DLD1 (cell line): ENCODE results near the gene TRPM8.

Experiments used
- in situ Hi-C: cut with HindIII; loops from 2 replicates; pipeline ENCODE4 v1.10.0; 2017; ENCODE audit warnings: low sequenced_read_pairs

The TRPM8 gene

GRCh38 chr2:233972941-233973575 is 55.9 kb downstream of the TRPM8 start:
- in situ Hi-C loops: no loop called here

- in situ Hi-C loops: no loop called here
Measured at GRCh38 chr2:233973786-233974185, 56.6 kb downstream of the TRPM8 start.

GRCh38 chr2:233974530-233975071 is 57.4 kb downstream of the TRPM8 start:
- in situ Hi-C loops: no loop called here

GRCh38 chr2:233976087-233976486 is 58.9 kb downstream of the TRPM8 start:
- in situ Hi-C loops: no loop called here

GRCh38 chr2:233976690-233977294 is 59.6 kb downstream of the TRPM8 start:
- in situ Hi-C loops: no loop called here

- in situ Hi-C loops: no loop called here
Measured at GRCh38 chr2:233977296-233977837, 60.2 kb downstream of the TRPM8 start.

- in situ Hi-C loops: no loop called here
Measured at GRCh38 chr2:233979748-233980147, 62.6 kb downstream of the TRPM8 start.

GRCh38 chr2:233980955-233981561 is 63.9 kb downstream of the TRPM8 start:
- in situ Hi-C loops: no loop called here

GRCh38 chr2:233981574-233982420 is 64.6 kb downstream of the TRPM8 start:
- in situ Hi-C loops: no loop called here

- in situ Hi-C loops: no loop called here
Measured at GRCh38 chr2:233982421-233983121, 65.4 kb downstream of the TRPM8 start.

GRCh38 chr2:233983445-233983844 is 66.3 kb downstream of the TRPM8 start:
- in situ Hi-C loops: no loop called here

- in situ Hi-C loops: no loop called here
Measured at GRCh38 chr2:233988581-233988980, 71.4 kb downstream of the TRPM8 start.

GRCh38 chr2:233989221-233989858 is 72.2 kb downstream of the TRPM8 start:
- in situ Hi-C loops: no loop called here

- in situ Hi-C loops: no loop called here
Measured at GRCh38 chr2:233990261-233990798, 73.2 kb downstream of the TRPM8 start.

- in situ Hi-C loops: no loop called here
Measured at GRCh38 chr2:233991196-233991595, 74.0 kb downstream of the TRPM8 start.

GRCh38 chr2:233992513-233993217 is 75.5 kb downstream of the TRPM8 start:
- in situ Hi-C loops: no loop called here

GRCh38 chr2:233993461-233993860 is 76.3 kb downstream of the TRPM8 start:
- in situ Hi-C loops: no loop called here

- in situ Hi-C loops: no loop called here
Measured at GRCh38 chr2:233994151-233994550, 77.0 kb downstream of the TRPM8 start.

GRCh38 chr2:233996000-233996399 is 78.8 kb downstream of the TRPM8 start:
- in situ Hi-C loops: no loop called here
